ENCODE results near the gene ZBTB20.

DNA sequence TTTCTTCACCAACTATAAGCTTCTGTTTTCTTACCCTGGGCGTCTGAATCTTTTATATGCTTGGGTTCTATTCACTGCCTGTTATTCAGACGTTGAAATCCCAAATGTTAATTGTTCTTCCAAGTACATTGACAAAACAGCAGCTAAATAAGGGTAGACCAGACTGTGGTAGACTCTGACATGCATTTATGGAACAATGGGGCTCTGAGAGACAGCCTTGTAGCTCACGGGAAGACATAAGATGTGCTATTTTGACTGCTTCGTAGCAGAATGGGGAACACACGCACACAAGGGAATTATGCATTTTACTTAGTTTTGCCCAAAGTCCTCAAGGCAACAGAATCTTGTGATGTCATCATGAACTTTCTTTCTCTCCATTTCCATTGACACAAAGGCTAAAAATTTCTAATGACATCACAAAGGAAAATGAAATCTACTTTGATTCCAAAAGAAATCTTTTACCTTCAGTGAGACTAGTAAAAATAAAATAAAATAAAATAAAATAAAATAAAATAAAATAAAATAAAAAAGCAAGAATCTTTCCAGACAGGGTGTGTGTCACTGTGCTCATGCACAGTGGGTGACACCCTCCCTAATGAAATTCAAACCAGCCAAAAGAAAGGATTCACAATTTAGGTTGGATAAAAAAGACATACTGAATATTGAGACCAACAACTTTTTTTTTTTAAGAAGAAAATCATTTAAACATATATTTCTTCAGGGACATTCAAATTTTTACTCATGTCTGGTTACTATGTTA is 346.6 kb downstream of the ZBTB20 start:
- TF ChIP-seq CTCF (IDR thresholded peaks at IDR 0.05) (no peak), POLR2A (IDR thresholded peaks at IDR 0.05) (no peak)
